ENCODE data around the gene ENPP3.

The ENPP3 gene

DNA sequence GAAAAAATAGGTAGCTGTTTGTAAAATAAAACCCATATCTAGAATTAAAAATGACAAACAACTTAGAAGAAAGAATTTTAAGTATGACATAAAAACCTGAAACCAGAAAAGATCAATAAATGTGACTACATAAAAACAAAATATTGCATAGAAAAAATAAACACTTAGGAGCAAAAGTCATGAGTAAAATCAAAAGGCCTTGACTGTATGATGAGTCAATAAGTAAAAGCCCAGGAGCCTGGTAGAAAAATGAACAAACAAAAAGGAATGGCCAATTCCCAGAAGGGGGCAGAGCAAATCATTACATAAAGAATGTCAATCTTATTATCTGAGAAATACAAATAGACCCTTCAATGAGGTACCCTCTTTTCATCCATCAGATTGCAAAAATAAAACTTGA, 150.0 kb downstream of the ENPP3 start:
- Histone ChIP-seq H2AFZ (ENCODE audit: low read depth) (no peak overlapping the region), H3K4me1 (ENCODE audit: low read depth, poor library complexity, severe bottlenecking) (no peaks in the 10 kb centered on the region), H3K4me3 (IDR thresholded peaks at IDR 0.05; ENCODE audit: insufficient read depth, low read depth, low read length) (no peak overlapping the region)

DNA sequence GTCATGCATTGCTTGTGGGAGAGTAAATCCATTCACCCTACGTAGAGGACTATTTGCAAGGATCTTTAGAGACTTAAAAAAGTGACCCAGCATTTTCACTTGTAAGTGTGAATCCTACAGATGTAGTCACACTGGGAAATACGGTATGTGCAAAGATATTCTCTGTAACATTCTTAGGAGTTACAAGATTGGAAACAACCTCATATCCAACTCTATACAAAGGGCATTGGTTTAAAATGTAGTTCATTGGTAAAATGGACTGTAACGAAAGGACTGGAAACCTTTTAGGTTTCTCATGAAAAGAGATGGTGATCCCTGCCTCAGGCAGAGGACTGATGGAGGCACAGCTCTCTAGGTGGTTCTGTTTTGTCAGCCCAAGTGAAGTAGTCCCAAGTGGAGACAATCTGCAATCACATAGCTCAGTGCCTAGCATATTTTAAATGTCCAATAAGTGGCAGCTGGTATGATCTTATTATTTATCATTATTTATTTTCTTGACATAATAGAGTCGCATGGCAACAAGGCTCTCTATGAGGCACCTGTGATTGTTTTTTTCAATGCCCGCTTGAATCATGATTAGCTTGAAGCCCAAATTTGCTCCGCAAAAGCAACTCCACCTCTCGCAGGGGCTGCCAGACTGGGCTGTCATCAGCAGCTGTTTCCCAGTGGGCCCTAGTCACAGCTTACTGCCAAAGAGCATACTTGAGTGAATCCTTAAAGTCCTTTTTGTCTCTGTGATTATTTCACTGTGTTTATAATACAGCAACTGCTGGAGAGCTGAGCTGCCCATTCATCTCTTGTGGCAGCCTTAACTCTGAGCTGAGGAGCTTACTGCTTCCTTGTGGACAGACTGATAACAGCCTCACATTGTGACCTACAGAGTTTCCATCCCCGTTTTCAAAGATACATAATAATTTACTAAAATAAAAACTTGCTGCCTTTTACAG, 150.9 kb downstream of the ENPP3 start:
- no peaks in the 10 kb centered on the region for H3K36me3 ChIP-seq (ENCODE audit: insufficient read depth)
- no peaks in the 10 kb centered on the region for H3K79me2 ChIP-seq (ENCODE audit: insufficient read depth, low read depth)
- no peaks in the 10 kb centered on the region for H3K27me3 ChIP-seq (ENCODE audit: insufficient read depth, low read depth)
- no peak overlapping the region for H2AFZ ChIP-seq (ENCODE audit: low read depth)
- H3K27ac ChIP-seq: no peak overlapping the region
- no peaks in the 10 kb centered on the region for H4K20me1 ChIP-seq (ENCODE audit: insufficient read depth)
- TF ChIP-seq, protein P1, sequence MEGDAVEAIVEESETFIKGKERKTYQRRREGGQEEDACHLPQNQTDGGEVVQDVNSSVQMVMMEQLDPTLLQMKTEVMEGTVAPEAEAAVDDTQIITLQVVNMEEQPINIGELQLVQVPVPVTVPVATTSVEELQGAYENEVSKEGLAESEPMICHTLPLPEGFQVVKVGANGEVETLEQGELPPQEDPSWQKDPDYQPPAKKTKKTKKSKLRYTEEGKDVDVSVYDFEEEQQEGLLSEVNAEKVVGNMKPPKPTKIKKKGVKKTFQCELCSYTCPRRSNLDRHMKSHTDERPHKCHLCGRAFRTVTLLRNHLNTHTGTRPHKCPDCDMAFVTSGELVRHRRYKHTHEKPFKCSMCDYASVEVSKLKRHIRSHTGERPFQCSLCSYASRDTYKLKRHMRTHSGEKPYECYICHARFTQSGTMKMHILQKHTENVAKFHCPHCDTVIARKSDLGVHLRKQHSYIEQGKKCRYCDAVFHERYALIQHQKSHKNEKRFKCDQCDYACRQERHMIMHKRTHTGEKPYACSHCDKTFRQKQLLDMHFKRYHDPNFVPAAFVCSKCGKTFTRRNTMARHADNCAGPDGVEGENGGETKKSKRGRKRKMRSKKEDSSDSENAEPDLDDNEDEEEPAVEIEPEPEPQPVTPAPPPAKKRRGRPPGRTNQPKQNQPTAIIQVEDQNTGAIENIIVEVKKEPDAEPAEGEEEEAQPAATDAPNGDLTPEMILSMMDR (conservative IDR thresholded peaks at IDR 0.05; ENCODE audit: low read depth, low read length): no peak
- H3K4me3 ChIP-seq (IDR thresholded peaks at IDR 0.05; ENCODE audit: insufficient read depth, low read depth, low read length): no peak overlapping the region
- no peak overlapping the region for H3K4me2 ChIP-seq
- no peak overlapping the region for H3K9ac ChIP-seq
- H3K4me1 ChIP-seq (ENCODE audit: low read depth, poor library complexity, severe bottlenecking): no peaks in the 10 kb centered on the region

More for the DNA sequence above, 150.0 kb downstream of the ENPP3 start:
- TF ChIP-seq, protein P1 (conservative IDR thresholded peaks at IDR 0.05; ENCODE audit: low read depth, low read length): no peak
- no peaks in the 10 kb centered on the region for H3K79me2 ChIP-seq (ENCODE audit: insufficient read depth, low read depth)
- H3K27me3 ChIP-seq (ENCODE audit: insufficient read depth, low read depth): no peaks in the 10 kb centered on the region
- no peaks in the 10 kb centered on the region for H4K20me1 ChIP-seq (ENCODE audit: insufficient read depth)
- no peaks in the 10 kb centered on the region for H3K36me3 ChIP-seq (ENCODE audit: insufficient read depth)
- no peak overlapping the region for H3K4me2 ChIP-seq
- H3K9ac ChIP-seq: no peak overlapping the region
- no peak overlapping the region for H3K27ac ChIP-seq

DNA sequence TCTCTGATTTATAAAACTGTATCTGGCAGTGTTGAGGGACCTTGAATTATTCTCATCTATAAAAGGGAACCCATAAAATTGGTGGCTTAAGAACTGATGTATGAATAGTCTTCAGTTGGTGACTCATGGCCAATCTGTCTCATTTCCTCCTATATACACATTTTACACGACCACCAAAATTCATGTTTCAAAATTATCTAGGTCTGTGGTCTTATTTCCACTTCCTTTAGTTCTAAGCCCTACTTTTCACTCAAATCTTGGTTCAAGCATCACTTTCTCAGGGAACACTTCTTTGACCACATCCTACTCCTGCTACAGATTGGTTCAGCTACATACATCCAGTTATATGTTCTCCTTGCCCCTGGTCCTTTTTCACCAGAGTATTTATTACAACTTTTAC, 152.1 kb downstream of the ENPP3 start:
- Histone ChIP-seq H3K4me2 (no peak overlapping the region), H3K27ac (no peak overlapping the region), H3K4me3 (IDR thresholded peaks at IDR 0.05; ENCODE audit: insufficient read depth, low read depth, low read length) (no peak overlapping the region), H3K79me2 (ENCODE audit: insufficient read depth, low read depth) (no peaks in the 10 kb centered on the region), H3K27me3 (ENCODE audit: insufficient read depth, low read depth) (no peaks in the 10 kb centered on the region), H4K20me1 (ENCODE audit: insufficient read depth) (no peaks in the 10 kb centered on the region), H3K36me3 (ENCODE audit: insufficient read depth) (no peaks in the 10 kb centered on the region), H2AFZ (ENCODE audit: low read depth) (no peak overlapping the region), H3K4me1 (ENCODE audit: low read depth, poor library complexity, severe bottlenecking) (no peaks in the 10 kb centered on the region), H3K9ac (no peak overlapping the region)
- TF ChIP-seq, protein P1 (conservative IDR thresholded peaks at IDR 0.05; ENCODE audit: low read depth, low read length): no peak

DNA sequence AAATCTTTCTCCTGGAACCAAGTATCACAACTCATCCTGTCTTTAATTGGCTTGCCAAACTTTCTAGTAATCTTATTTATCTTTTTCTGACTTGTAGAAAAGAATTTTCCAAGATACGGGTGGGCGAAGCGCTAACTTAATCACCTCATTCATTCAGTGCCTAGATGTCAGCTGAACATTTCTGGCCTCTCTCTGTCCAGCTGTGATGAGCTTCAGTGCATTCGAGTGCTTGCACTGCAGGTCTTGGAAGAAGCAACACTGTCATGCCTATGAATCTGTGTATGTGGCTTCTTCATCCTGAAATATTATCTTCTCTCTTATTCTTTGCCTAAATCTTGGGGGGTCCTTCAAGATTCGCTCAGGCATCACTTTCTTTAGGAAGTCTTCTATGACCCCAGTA, 154.4 kb downstream of the ENPP3 start:
- Histone ChIP-seq H2AFZ (ENCODE audit: low read depth) (no peak overlapping the region), H3K36me3 (ENCODE audit: insufficient read depth) (no peaks in the 10 kb centered on the region), H3K79me2 (ENCODE audit: insufficient read depth, low read depth) (no peaks in the 10 kb centered on the region), H4K20me1 (ENCODE audit: insufficient read depth) (no peaks in the 10 kb centered on the region), H3K27me3 (ENCODE audit: insufficient read depth, low read depth) (no peaks in the 10 kb centered on the region), H3K9ac (no peak overlapping the region), H3K4me1 (ENCODE audit: low read depth, poor library complexity, severe bottlenecking) (no peaks in the 10 kb centered on the region), H3K27ac (no peak overlapping the region), H3K4me3 (IDR thresholded peaks at IDR 0.05; ENCODE audit: insufficient read depth, low read depth, low read length) (no peak overlapping the region), H3K4me2 (no peak overlapping the region)
- TF ChIP-seq, protein P1 (conservative IDR thresholded peaks at IDR 0.05; ENCODE audit: low read depth, low read length): no peak
